ENCODE data around the gene SLCO2B1.

The SLCO2B1 gene

GRCh38 chr11:75155570-75156422 lies 4.9 kb downstream of the SLCO2B1 start:
- peak; percentile 27 for DNase-seq (ENCODE audit: low read depth)
- no peak for TF ChIP-seq CTCF (conservative IDR thresholded peaks at IDR 0.05; ENCODE audit: low read depth, low read length)
- H3K4me3 ChIP-seq (ENCODE audit: low read depth, low read length): no peak overlapping the region

- no peak for DNase-seq (ENCODE audit: low read depth)
- TF ChIP-seq CTCF (conservative IDR thresholded peaks at IDR 0.05; ENCODE audit: low read depth, low read length): no peak
- no peak overlapping the region for H3K4me3 ChIP-seq (ENCODE audit: low read depth, low read length)
These were observed 7.3 kb downstream of the SLCO2B1 start for GRCh38 chr11:75158241-75158640.

GRCh38 chr11:75158696-75159150 lies 7.8 kb downstream of the SLCO2B1 start:
- no peak for DNase-seq (ENCODE audit: low read depth)
- TF ChIP-seq CTCF (conservative IDR thresholded peaks at IDR 0.05; ENCODE audit: low read depth, low read length): no peak
- no peak overlapping the region for H3K4me3 ChIP-seq (ENCODE audit: low read depth, low read length)

GRCh38 chr11:75159151-75159953 lies 8.4 kb downstream of the SLCO2B1 start:
- H3K4me3 ChIP-seq (ENCODE audit: low read depth, low read length): no peak overlapping the region
- TF ChIP-seq CTCF (conservative IDR thresholded peaks at IDR 0.05; ENCODE audit: low read depth, low read length): no peak
- no peak for DNase-seq (ENCODE audit: low read depth)

- no peak overlapping the region for H3K4me3 ChIP-seq (ENCODE audit: low read depth, low read length)
- no peak for TF ChIP-seq CTCF (conservative IDR thresholded peaks at IDR 0.05; ENCODE audit: low read depth, low read length)
- DNase-seq (ENCODE audit: low read depth): no peak
These were observed 9.4 kb downstream of the SLCO2B1 start for GRCh38 chr11:75160220-75160757.

GRCh38 chr11:75160880-75161279 lies 10.0 kb downstream of the SLCO2B1 start:
- H3K4me3 ChIP-seq (ENCODE audit: low read depth, low read length): no peak overlapping the region
- no peak for TF ChIP-seq CTCF (conservative IDR thresholded peaks at IDR 0.05; ENCODE audit: low read depth, low read length)
- peak; percentile 5 for DNase-seq (ENCODE audit: low read depth)

Measured in choroid plexus epithelial cell (primary cell).